GM23248 (cell line): ENCODE results near the gene PDGFD.

Experiments
- EZH2 ChIP-seq: fragments of 200-600 bp; sonication (generic); IDR thresholded peaks from 2 replicates; pipeline ENCODE4 v1.6.1; 2018; ENCODE audit warnings: antibody characterized with exemption, mild to moderate bottlenecking; ENCODE audit not compliant: insufficient read depth, poor library complexity, severe bottlenecking
- EZH2phosphoT487 ChIP-seq: fragments of 200-600 bp; sonication (generic); IDR thresholded peaks from 2 replicates; pipeline ENCODE4 v1.6.1; 2018; ENCODE audit warnings: antibody characterized with exemption, moderate library complexity, mild to moderate bottlenecking, low read depth; ENCODE audit not compliant: insufficient read depth

DNA sequence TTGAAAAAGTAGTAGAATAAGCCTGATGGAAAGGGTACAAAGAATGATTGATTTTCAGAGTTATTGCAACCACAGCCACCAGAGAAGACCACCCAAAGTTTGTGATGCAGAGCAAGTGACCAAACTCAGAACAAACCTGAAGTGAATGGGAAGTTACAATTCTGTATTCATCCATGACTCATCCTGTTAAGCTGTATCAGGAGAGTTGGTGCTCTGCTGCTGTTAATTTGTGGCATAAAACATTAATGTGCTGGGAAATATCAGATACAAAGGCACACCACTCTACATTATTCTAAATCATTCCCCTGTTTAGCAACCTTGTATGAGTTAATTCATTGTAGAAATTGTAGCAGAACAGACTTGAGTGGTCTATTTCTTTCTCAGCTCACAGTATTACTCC lies 19.6 kb upstream of the PDGFD start:
- TF ChIP-seq EZH2 (no peak), EZH2phosphoT487 (no peak)
